Left ventricle myocardium inferior (tissue), 1 donor: ENCODE results near the gene AAK1. TPM values are rescaled to one million over a fixed set of nuclear protein-coding genes. Genes with fewer than 3 reads are reported as not detected.
"Not testable (repeated sequence)": the region's sequence is repeated elsewhere in the genome, so short reads cannot be mapped to it uniquely, and the experiment has no call there.

Source experiments
- DNase-seq: peaks from one replicate; pipeline ENCODE4 v3.0.0-alpha.2; 2020
- H3K27ac ChIP-seq: fragments of 200-600 bp; replicated peaks from 2 replicates; pipeline ENCODE4 v1.8.0; 2021
- H3K27me3 ChIP-seq: fragments of 200-600 bp; 2 replicates; pipeline ENCODE4 v1.8.0; 2021; ENCODE audit warnings: low read depth
- H3K36me3 ChIP-seq: fragments of 200-600 bp; 2 replicates; pipeline ENCODE4 v1.8.0; 2021
- H3K4me1 ChIP-seq: fragments of 200-600 bp; 2 replicates; pipeline ENCODE4 v1.8.0; 2021
- H3K4me3 ChIP-seq: fragments of 200-600 bp; 2 replicates; pipeline ENCODE4 v1.8.0; 2021; ENCODE audit warnings: mild to moderate bottlenecking, moderate library complexity
- H3K9me3 ChIP-seq: fragments of 200-600 bp; replicated peaks from 2 replicates; pipeline ENCODE4 v1.8.0; 2021
- intact Hi-C: fragments of 100-400 bp; cut with micrococcal nuclease; formaldehyde crosslinking; loops from one replicate; pipeline ENCODE4 v1.11.0; 2022
- total RNA-seq: library from RNA; stranded (reverse); fragmentation: NEBNext Ultra II Directional; extraction: Animal tissue kit (Norgen Biotek cat#: 25700); gene quantifications from one replicate; pipeline ENCODE4 v1.2.1, GENCODE V29; 2021
- TF ChIP-seq, protein P1 (sequence below): fragments of 200-600 bp; IDR thresholded peaks from 2 replicates; pipeline ENCODE4 v1.8.0; 2021; ENCODE audit warnings: antibody characterized with exemption, mild to moderate bottlenecking, borderline replicate concordance
- donor health status: DM: no; HTN: yes; CAD: no; lungs with severe emphysema.

The AAK1 gene
- total RNA-seq, 1 donor from 2014 or later: 133 TPM

DNA sequence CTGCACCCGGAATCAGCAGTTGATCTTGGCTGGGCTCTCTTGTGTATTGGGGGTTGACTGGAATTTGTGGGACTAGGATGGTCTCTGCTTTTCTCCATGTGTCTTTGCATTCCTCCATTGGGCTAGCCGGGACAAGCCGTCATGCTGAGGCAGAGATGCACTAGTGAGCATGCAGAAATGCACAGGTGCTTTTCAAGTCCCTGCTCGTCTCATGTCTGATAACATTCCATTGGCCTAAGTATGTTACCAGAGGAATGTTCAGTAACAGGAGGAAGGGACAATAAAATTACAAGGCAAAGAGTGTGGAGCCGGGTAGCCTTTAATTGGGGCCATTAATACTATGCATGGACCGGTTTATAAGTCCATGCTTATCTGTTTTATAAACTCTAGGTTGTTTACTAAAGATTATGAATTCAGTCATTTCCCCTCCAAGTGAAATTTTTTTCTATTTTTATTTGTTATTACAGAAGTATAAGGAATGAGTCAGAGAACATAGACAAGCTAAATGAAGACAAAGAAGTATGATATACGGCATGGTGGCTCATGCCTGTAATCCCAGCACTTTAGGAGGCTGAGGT is 24.4 kb upstream of the AAK1 start:
- Histone ChIP-seq H3K27me3 (no peaks in the 10 kb centered on the region), H3K27ac (no peak overlapping the region), H3K4me1 (peaks cover 24% of the 10 kb centered on the region), H3K36me3 (no peaks in the 10 kb centered on the region), H3K9me3 (peaks cover 20% of the 10 kb centered on the region), H3K4me3 (no peak overlapping the region)
- no peak for DNase-seq
- TF ChIP-seq, protein P1, sequence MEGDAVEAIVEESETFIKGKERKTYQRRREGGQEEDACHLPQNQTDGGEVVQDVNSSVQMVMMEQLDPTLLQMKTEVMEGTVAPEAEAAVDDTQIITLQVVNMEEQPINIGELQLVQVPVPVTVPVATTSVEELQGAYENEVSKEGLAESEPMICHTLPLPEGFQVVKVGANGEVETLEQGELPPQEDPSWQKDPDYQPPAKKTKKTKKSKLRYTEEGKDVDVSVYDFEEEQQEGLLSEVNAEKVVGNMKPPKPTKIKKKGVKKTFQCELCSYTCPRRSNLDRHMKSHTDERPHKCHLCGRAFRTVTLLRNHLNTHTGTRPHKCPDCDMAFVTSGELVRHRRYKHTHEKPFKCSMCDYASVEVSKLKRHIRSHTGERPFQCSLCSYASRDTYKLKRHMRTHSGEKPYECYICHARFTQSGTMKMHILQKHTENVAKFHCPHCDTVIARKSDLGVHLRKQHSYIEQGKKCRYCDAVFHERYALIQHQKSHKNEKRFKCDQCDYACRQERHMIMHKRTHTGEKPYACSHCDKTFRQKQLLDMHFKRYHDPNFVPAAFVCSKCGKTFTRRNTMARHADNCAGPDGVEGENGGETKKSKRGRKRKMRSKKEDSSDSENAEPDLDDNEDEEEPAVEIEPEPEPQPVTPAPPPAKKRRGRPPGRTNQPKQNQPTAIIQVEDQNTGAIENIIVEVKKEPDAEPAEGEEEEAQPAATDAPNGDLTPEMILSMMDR: no peak
- intact Hi-C loops: no loop called here

DNA sequence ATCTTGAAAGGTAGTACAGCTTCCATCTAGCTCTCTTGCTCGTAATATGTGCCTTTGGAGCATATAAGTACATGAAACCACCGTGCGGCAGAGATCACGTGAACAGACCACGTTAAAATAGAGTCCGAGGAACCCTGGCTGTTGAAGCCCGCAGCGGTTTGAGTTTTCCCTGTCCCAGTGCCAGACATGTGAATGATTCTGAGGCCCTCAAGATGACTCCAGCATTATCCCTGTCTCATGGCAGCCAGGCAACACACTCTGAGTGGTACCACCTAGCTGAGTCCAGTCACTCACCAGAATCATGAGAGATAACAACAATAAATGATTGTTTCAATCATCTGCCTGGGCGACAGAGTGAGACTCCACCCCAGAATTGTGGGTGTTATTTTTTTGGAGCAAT is 21.6 kb upstream of the AAK1 start:
- Histone ChIP-seq H3K27me3 (no peaks in the 10 kb centered on the region), H3K4me1 (peaks cover 38% of the 10 kb centered on the region), H3K27ac (peak overlapping the region; percentile 69), H3K4me3 (no peak overlapping the region), H3K36me3 (no peaks in the 10 kb centered on the region), H3K9me3 (peaks cover 7% of the 10 kb centered on the region)
- DNase-seq: no peak
- TF ChIP-seq, protein P1: no peak
- intact Hi-C loops: no loop called here

DNA sequence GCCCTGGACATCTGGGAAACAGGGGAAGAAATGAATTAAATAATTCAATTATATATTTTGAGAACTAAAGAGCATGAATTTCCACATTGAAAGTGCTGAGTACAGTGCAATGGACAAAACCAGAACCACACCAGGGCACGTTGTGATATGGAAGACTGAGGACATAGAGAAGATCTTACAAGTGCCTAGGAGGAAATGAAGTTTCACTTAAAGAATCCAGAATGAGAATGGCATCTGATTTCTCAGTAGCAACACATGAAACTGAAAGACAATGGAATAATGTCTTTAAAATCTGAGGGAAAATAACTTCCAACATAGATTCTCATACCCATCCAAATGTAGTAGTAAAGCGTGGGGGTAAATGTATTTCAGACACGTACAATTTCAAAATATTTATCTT is 20.3 kb upstream of the AAK1 start:
- Histone ChIP-seq H3K9me3 (peaks cover 7% of the 10 kb centered on the region), H3K4me3 (no peak overlapping the region), H3K4me1 (peaks cover 43% of the 10 kb centered on the region), H3K27ac (peak overlapping the region; percentile 63), H3K36me3 (no peaks in the 10 kb centered on the region), H3K27me3 (no peaks in the 10 kb centered on the region)
- intact Hi-C loops: no loop called here
- TF ChIP-seq, protein P1: no peak
- DNase-seq: no peak

DNA sequence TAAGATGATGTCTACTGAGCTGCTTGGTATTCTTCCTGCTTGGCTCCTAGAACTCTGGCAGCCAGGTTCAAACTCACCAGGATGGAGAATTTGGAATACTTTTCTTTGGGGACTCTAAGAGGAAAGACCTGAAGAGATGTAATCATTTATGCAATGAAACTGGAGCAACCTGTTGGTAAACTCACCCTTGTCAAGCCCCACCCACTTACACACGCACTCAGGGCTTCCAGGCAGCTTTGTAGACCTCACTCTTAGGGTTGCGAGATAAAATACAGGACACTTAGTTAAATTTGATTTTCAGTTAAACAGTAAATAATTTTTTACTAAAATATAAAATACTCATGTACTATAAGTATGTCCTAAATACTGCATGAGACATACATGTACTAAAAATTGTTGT is 19.0 kb upstream of the AAK1 start:
- Histone ChIP-seq H3K4me1 (peaks cover 33% of the 10 kb centered on the region), H3K27ac (peak overlapping the region; percentile 63)
- H3K9me3 ChIP-seq, DNase-seq, H3K36me3 ChIP-seq, intact Hi-C loops, H3K4me3 ChIP-seq, H3K27me3 ChIP-seq: not testable (repeated sequence)

DNA sequence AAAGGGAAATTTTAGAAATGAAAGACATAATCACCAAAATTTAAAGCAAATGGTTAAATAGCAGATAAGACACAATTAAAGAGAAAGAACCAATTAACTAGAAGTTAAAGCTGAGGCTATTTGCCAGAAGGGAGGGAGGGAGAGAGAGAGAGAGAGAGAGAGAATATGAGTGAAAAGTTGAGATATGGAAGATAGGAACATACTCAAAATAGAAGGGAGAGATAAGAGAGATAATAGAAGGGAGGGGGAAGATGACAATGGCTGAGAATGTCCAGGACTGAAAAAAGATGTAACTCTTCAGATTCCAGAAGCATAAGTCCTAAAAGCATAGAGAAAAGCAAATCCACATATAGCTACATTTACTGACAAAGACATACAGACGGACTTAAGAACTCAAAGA is 17.1 kb upstream of the AAK1 start:
- H3K4me3 ChIP-seq: no peak overlapping the region
- intact Hi-C loops: no loop called here
- TF ChIP-seq, protein P1: no peak
- H3K27me3 ChIP-seq: no peaks in the 10 kb centered on the region
- peaks cover 33% of the 10 kb centered on the region for H3K4me1 ChIP-seq
- H3K27ac ChIP-seq: peak overlapping the region; percentile 65
- peaks cover 7% of the 10 kb centered on the region for H3K9me3 ChIP-seq
- DNase-seq: no peak
- no peaks in the 10 kb centered on the region for H3K36me3 ChIP-seq

DNA sequence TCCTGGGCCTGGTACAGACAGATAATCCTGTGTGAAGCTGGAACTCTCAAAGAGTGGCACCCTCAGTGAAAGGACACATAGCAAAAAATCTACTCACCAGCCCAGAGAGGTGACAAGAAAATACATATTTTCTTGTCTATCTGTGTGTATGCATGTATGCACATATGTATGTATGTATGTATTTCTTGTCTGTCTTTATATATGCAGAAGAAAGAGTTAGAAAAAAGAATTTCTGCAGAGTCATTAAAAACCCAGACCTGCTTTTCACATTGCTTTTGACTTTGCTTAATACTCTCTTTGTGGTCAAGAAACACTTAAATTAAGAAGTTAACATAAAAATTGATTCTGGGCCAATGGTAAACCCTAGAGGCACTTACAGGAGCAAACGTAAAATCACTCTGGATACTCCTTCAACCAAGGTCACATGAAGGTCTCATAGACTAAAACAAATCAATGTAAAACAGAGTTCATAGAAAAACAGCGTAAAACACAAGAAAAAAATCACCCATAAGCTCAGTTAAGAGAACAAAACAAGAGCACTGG is 16.5 kb upstream of the AAK1 start:
- H3K9me3 ChIP-seq: peaks cover 7% of the 10 kb centered on the region
- intact Hi-C loops: no loop called here
- peaks cover 32% of the 10 kb centered on the region for H3K4me1 ChIP-seq
- H3K27ac ChIP-seq: peak overlapping the region; percentile 65
- H3K36me3 ChIP-seq: no peaks in the 10 kb centered on the region
- no peak for DNase-seq
- H3K27me3 ChIP-seq: no peaks in the 10 kb centered on the region
- TF ChIP-seq, protein P1: no peak
- H3K4me3 ChIP-seq: no peak overlapping the region
